ENCODE results near the gene LRMDA. TPM values are rescaled to one million over a fixed set of nuclear protein-coding genes. Genes with fewer than 3 reads are reported as not detected.

Gene LRMDA
- polyA plus RNA-seq, 1 donor (not counting 4 experiments of a cell fraction or from before 2014, with no cell fraction given) = not detected

DNA sequence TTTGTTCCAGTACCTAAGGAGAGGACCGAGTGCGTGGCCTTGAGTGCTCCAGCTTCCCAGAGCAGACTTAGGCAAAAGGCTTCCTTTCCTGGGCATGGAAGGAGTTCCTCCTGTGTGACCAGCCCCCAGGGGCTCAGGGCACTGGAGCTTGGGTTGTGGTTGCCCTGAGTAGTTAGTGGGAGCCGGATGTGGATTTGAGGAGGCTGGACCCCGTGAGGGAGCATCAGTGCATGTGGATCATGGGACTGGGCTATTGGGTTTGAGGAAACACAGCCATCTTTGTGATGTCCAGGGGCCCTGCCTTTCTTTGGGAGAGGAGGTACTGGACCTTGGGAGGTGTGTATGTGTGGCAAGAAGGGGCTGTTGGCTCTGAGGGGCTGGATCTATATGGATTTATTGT lies 8.4 kb downstream of the LRMDA start:
- dilution Hi-C loops (cut with MboI; ENCODE audit: extremely low pct_ligation_motif_present, low sequenced_read_pairs) = no loop called here
- no peak for FAIRE-seq
- no peak overlapping the region for H3K4me2 ChIP-seq (ENCODE audit: control insufficient read depth, extremely low read depth, insufficient read depth, low read depth, low read length)

DNA sequence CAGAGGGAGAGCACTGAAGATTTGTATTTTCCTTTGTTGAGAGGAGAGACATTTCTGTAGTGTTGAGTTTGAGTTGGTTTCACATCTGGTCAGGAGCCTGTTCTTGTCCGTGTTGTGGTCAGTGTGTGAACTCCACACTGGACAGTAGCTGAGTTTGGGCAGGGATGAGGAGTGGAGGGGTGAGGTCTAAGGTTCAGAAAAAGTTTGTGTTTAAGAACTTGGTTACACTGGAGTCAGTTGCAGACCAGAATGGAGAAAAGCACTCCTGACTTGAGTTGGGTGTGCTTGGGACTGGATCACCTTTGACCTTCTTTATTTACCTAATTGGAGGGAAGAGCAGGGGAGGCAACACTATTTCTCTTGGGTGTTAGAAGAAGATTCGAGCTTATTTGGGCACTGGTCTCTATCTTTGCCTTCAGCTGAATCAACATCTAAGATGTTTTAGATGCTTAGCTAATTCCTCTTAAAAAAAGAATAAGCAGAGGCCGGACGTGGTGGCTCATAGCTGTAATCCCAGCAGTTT lies 8.9 kb downstream of the LRMDA start:
- no peak overlapping the region for H3K4me2 ChIP-seq (ENCODE audit: control insufficient read depth, extremely low read depth, insufficient read depth, low read depth, low read length)
- FAIRE-seq = no peak

More for the DNA sequence above, 8.4 kb downstream of the LRMDA start:
- Histone ChIP-seq H3K9ac (ENCODE audit: control insufficient read depth, extremely low read depth, insufficient read depth, low read length) (no peak overlapping the region), H2AFZ (ENCODE audit: control insufficient read depth, low read length) (no peak overlapping the region), H4K20me1 (ENCODE audit: control insufficient read depth, extremely low read depth, insufficient read depth, low read length) (no peaks in the 10 kb centered on the region), H3K9me1 (ENCODE audit: control insufficient read depth, extremely low read depth, insufficient read depth, low read length) (no peaks in the 10 kb centered on the region), H3K4me3 (ENCODE audit: control insufficient read depth in 2 of 3, extremely low read depth in 1 of 3, insufficient read depth in 2 of 3, low read depth in 1 of 3, low read length in 3 of 3) (no peak overlapping the region), H3K79me2 (ENCODE audit: control insufficient read depth, insufficient read depth, low read length) (no peaks in the 10 kb centered on the region), H3K9me3 (ENCODE audit: control insufficient read depth, low read depth, low read length) (peaks cover 1% of the 10 kb centered on the region), H3K4me1 (ENCODE audit: control insufficient read depth, extremely low read depth, insufficient read depth, low read length) (no peaks in the 10 kb centered on the region), H3K27ac (ENCODE audit: control insufficient read depth, insufficient read depth, low read length) (no peak overlapping the region), H3K27me3 (ENCODE audit: control insufficient read depth, extremely low read depth, insufficient read depth, low read length) (no peaks in the 10 kb centered on the region), H3K36me3 (ENCODE audit: control insufficient read depth in 2 of 2, extremely low read depth in 1 of 2, insufficient read depth in 2 of 2, low read length in 2 of 2) (no peaks in the 10 kb centered on the region)
- TF ChIP-seq EZH2 (IDR thresholded peaks at IDR 0.05; ENCODE audit: low read length) = no peak
- TF ChIP-seq, protein P1, sequence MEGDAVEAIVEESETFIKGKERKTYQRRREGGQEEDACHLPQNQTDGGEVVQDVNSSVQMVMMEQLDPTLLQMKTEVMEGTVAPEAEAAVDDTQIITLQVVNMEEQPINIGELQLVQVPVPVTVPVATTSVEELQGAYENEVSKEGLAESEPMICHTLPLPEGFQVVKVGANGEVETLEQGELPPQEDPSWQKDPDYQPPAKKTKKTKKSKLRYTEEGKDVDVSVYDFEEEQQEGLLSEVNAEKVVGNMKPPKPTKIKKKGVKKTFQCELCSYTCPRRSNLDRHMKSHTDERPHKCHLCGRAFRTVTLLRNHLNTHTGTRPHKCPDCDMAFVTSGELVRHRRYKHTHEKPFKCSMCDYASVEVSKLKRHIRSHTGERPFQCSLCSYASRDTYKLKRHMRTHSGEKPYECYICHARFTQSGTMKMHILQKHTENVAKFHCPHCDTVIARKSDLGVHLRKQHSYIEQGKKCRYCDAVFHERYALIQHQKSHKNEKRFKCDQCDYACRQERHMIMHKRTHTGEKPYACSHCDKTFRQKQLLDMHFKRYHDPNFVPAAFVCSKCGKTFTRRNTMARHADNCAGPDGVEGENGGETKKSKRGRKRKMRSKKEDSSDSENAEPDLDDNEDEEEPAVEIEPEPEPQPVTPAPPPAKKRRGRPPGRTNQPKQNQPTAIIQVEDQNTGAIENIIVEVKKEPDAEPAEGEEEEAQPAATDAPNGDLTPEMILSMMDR (optimal IDR thresholded peaks at IDR 0.05 in 1 of 3, IDR thresholded peaks at IDR 0.05 in 1 of 3, conservative IDR thresholded peaks at IDR 0.05 in 1 of 3; ENCODE audit: extremely low read depth in 1 of 3, insufficient read depth in 2 of 3, low read length in 3 of 3) = no peak
- no peak for DNase-seq (ENCODE audit: low read depth, low spot score)

More for the DNA sequence above, 8.9 kb downstream of the LRMDA start:
- H3K27ac ChIP-seq (ENCODE audit: control insufficient read depth, insufficient read depth, low read length) = no peak overlapping the region
- no peaks in the 10 kb centered on the region for H3K4me1 ChIP-seq (ENCODE audit: control insufficient read depth, extremely low read depth, insufficient read depth, low read length)
- H3K4me3 ChIP-seq (ENCODE audit: control insufficient read depth in 2 of 3, extremely low read depth in 1 of 3, insufficient read depth in 2 of 3, low read depth in 1 of 3, low read length in 3 of 3) = no peak overlapping the region
- H2AFZ ChIP-seq (ENCODE audit: control insufficient read depth, low read length) = no peak overlapping the region
- no peak overlapping the region for H3K9ac ChIP-seq (ENCODE audit: control insufficient read depth, extremely low read depth, insufficient read depth, low read length)
- dilution Hi-C loops (cut with MboI; ENCODE audit: extremely low pct_ligation_motif_present, low sequenced_read_pairs) = no loop called here
- peaks cover 1% of the 10 kb centered on the region for H3K9me3 ChIP-seq (ENCODE audit: control insufficient read depth, low read depth, low read length)
- no peaks in the 10 kb centered on the region for H3K36me3 ChIP-seq (ENCODE audit: control insufficient read depth in 2 of 2, extremely low read depth in 1 of 2, insufficient read depth in 2 of 2, low read length in 2 of 2)
- no peak for DNase-seq (ENCODE audit: low read depth, low spot score)
- no peaks in the 10 kb centered on the region for H3K27me3 ChIP-seq (ENCODE audit: control insufficient read depth, extremely low read depth, insufficient read depth, low read length)
- no peak for TF ChIP-seq EZH2 (IDR thresholded peaks at IDR 0.05; ENCODE audit: low read length)
- TF ChIP-seq, protein P1 (optimal IDR thresholded peaks at IDR 0.05 in 1 of 3, IDR thresholded peaks at IDR 0.05 in 1 of 3, conservative IDR thresholded peaks at IDR 0.05 in 1 of 3; ENCODE audit: extremely low read depth in 1 of 3, insufficient read depth in 2 of 3, low read length in 3 of 3) = no peak
- H3K9me1 ChIP-seq (ENCODE audit: control insufficient read depth, extremely low read depth, insufficient read depth, low read length) = no peaks in the 10 kb centered on the region
- no peaks in the 10 kb centered on the region for H4K20me1 ChIP-seq (ENCODE audit: control insufficient read depth, extremely low read depth, insufficient read depth, low read length)
- no peaks in the 10 kb centered on the region for H3K79me2 ChIP-seq (ENCODE audit: control insufficient read depth, insufficient read depth, low read length)

Data from keratinocyte (primary cell).